Smooth muscle cell (in vitro differentiated cells): Measurements from ENCODE around the gene SGMS1. TPM values are rescaled to one million over a fixed set of nuclear protein-coding genes. Genes with fewer than 3 reads are reported as not detected.
A peak's percentile ranks its signal among the peaks of the same experiment; 100 is the strongest.
"Not testable (repeated sequence)": the region's sequence is repeated elsewhere in the genome, so short reads cannot be mapped to it uniquely, and the experiment has no call there.

Experiments
- DNase-seq: peaks from one replicate; lab custom pipeline; 2025; ENCODE audit not compliant: unreplicated experiment; lab: John Stamatoyannopoulos, UW
- H2AFZ ChIP-seq: fragments of 200-600 bp; sonication (generic); 2 replicates; pipeline ENCODE4 v1.6.0; 2016; ENCODE audit warnings: antibody characterized with exemption, low read depth, mild to moderate bottlenecking
- H3F3A ChIP-seq: fragments of 200-600 bp; sonication (generic); 2 replicates; pipeline ENCODE4 v1.6.0; 2017; ENCODE audit warnings: antibody characterized with exemption, low read depth
- H3K27ac ChIP-seq: fragments of 200-600 bp; sonication (generic); 2 replicates; pipeline ENCODE4 v1.5.1; 2016; ENCODE audit warnings: low read depth, mild to moderate bottlenecking
- H3K27me3 ChIP-seq: fragments of 200-600 bp; sonication (generic); 2 replicates; pipeline ENCODE4 v1.6.1; 2016; ENCODE audit warnings: low read depth, mild to moderate bottlenecking
- H3K36me3 ChIP-seq: fragments of 200-600 bp; sonication (generic); 2 replicates; pipeline ENCODE4 v1.5.1; 2016; ENCODE audit warnings: low read depth
- H3K4me1 ChIP-seq: fragments of 200-600 bp; sonication (generic); 2 replicates; pipeline ENCODE4 v1.5.1; 2016; ENCODE audit warnings: low read depth
- H3K4me2 ChIP-seq: fragments of 200-600 bp; sonication (generic); 2 replicates; pipeline ENCODE4 v1.6.0; 2016; ENCODE audit warnings: mild to moderate bottlenecking
- H3K4me3 ChIP-seq: fragments of 200-600 bp; sonication (generic); 2 replicates; pipeline ENCODE4 v1.5.1; 2016; ENCODE audit warnings: mild to moderate bottlenecking
- H3K79me2 ChIP-seq: fragments of 200-600 bp; sonication (generic); 2 replicates; pipeline ENCODE4 v1.6.0; 2016; ENCODE audit warnings: low read depth, mild to moderate bottlenecking
- H3K9ac ChIP-seq: fragments of 200-600 bp; sonication (generic); 2 replicates; pipeline ENCODE4 v1.6.0; 2016; ENCODE audit warnings: low read depth
- H3K9me3 ChIP-seq: fragments of 200-600 bp; sonication (generic); replicated peaks from 2 replicates; pipeline ENCODE4 v1.5.1; 2016; ENCODE audit warnings: low read depth
- H4K20me1 ChIP-seq: fragments of 200-600 bp; sonication (generic); 2 replicates; pipeline ENCODE4 v1.6.0; 2016; ENCODE audit warnings: low read depth
- WGBS: methylation state at CpG from one replicate; pipeline ENCODE4 v1.1.7; 2016; ENCODE audit warnings: low lambda C conversion rate; 5-methylcytosine and 5-hydroxymethylcytosine counted together
- polyA plus RNA-seq: library from polyadenylated mRNA; unstranded; fragments of >200 nt; fragmentation: Nextera tagmentation; extraction: Ambion mirVana; gene quantifications from 2 replicates; pipeline ENCODE4 v1.2.1, GENCODE V29; 2016
- total RNA-seq: library from RNA; depleted of rRNA; stranded (reverse); fragments of >200 nt; gene quantifications from 2 replicates; pipeline ENCODE4 v1.2.3, GENCODE V29; 2014
- TF ChIP-seq, protein P1 (sequence below): fragments of 200-600 bp; sonication (generic); IDR thresholded peaks from 2 replicates; pipeline ENCODE4 v1.5.1; 2017; ENCODE audit warnings: borderline replicate concordance, mild to moderate bottlenecking, antibody characterized with exemption; ENCODE audit not compliant: insufficient read depth, poor library complexity, severe bottlenecking

SGMS1 gene
- total and polyA plus RNA-seq, 2 experiments from 2014 or later: 4.0 to 14.3 TPM

- Histone ChIP-seq H3K36me3 (no peaks in the 10 kb centered on the region), H2AFZ (no peak overlapping the region), H3K79me2 (no peaks in the 10 kb centered on the region), H3K4me2 (no peak overlapping the region), H3K27me3 (peaks cover 14% of the 10 kb centered on the region), H3K27ac (no peak overlapping the region), H3F3A (no peaks in the 10 kb centered on the region), H3K9me3 (no peaks in the 10 kb centered on the region), H3K9ac (no peak overlapping the region), H3K4me3 (no peak overlapping the region), H3K4me1 (no peaks in the 10 kb centered on the region), H4K20me1 (no peaks in the 10 kb centered on the region)
- WGBS: 44% methylated on average over 3 of the region's 3 CpGs
- TF ChIP-seq, protein P1, sequence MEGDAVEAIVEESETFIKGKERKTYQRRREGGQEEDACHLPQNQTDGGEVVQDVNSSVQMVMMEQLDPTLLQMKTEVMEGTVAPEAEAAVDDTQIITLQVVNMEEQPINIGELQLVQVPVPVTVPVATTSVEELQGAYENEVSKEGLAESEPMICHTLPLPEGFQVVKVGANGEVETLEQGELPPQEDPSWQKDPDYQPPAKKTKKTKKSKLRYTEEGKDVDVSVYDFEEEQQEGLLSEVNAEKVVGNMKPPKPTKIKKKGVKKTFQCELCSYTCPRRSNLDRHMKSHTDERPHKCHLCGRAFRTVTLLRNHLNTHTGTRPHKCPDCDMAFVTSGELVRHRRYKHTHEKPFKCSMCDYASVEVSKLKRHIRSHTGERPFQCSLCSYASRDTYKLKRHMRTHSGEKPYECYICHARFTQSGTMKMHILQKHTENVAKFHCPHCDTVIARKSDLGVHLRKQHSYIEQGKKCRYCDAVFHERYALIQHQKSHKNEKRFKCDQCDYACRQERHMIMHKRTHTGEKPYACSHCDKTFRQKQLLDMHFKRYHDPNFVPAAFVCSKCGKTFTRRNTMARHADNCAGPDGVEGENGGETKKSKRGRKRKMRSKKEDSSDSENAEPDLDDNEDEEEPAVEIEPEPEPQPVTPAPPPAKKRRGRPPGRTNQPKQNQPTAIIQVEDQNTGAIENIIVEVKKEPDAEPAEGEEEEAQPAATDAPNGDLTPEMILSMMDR: peak; percentile 48
- DNase-seq: no peak
Measured at GRCh38 chr10:50275650-50276235, 348.0 kb downstream of the SGMS1 start.

DNA sequence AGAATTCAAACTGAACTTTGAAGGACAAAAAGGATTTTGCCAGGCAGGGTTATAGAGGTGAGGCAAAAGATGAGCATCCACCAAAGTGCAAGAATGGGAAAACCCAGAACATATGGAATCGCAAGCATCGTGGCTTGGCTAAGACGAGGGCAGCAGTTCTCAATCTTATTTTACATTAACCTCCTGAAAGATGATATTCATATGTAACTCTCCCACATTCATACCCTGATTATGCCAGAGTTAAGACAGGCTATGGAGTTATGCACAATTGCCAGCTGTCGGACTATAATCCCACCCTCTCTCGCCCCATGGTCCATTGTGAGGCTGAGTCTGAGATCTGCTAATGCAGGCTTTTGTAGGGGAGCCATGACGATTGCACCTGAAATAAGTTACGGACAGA lies 351.2 kb downstream of the SGMS1 start:
- Histone ChIP-seq H2AFZ (no peak overlapping the region), H3K27ac (no peak overlapping the region), H3K27me3 (peaks cover 14% of the 10 kb centered on the region), H3K36me3 (no peaks in the 10 kb centered on the region), H3K4me1 (no peaks in the 10 kb centered on the region), H3K79me2 (no peaks in the 10 kb centered on the region), H3K4me2 (no peak overlapping the region), H3K4me3 (no peak overlapping the region), H3F3A (no peaks in the 10 kb centered on the region), H4K20me1 (no peaks in the 10 kb centered on the region), H3K9ac (no peak overlapping the region), H3K9me3 (no peaks in the 10 kb centered on the region)
- no peak for DNase-seq
- TF ChIP-seq, protein P1: no peak
- 93% methylated on average over 7 of the region's 7 CpGs for WGBS

GRCh38 chr10:50271564-50272250 lies 352.0 kb downstream of the SGMS1 start:
- H3K27me3 ChIP-seq: peaks cover 6% of the 10 kb centered on the region

GRCh38 chr10:50267877-50268276 lies 355.9 kb downstream of the SGMS1 start:
- H3K79me2 ChIP-seq, H3K9me3 ChIP-seq, H3K27ac ChIP-seq, H3K4me3 ChIP-seq, DNase-seq, H3K36me3 ChIP-seq, H2AFZ ChIP-seq, H3F3A ChIP-seq, H4K20me1 ChIP-seq, H3K4me2 ChIP-seq, H3K9ac ChIP-seq, H3K4me1 ChIP-seq, H3K27me3 ChIP-seq: not testable (repeated sequence)
- 93% methylated on average over 3 of the region's 3 CpGs for WGBS

More at GRCh38 chr10:50271564-50272250, 352.0 kb downstream of the SGMS1 start:
- Histone ChIP-seq H3K36me3 (no peaks in the 10 kb centered on the region), H4K20me1 (no peaks in the 10 kb centered on the region), H3K4me1 (no peaks in the 10 kb centered on the region), H2AFZ (no peak overlapping the region), H3F3A (no peaks in the 10 kb centered on the region), H3K9me3 (no peaks in the 10 kb centered on the region), H3K4me3 (no peak overlapping the region), H3K4me2 (no peak overlapping the region), H3K9ac (no peak overlapping the region), H3K79me2 (no peaks in the 10 kb centered on the region), H3K27ac (no peak overlapping the region)
- WGBS: 89% methylated on average over 3 of the region's 3 CpGs
- no peak for DNase-seq
- TF ChIP-seq, protein P1: no peak

- not testable (repeated sequence) for H3K4me2 ChIP-seq
- 91% methylated on average over 10 of the region's 10 CpGs for WGBS
Measured at GRCh38 chr10:50262625-50263024, 361.1 kb downstream of the SGMS1 start.

More at GRCh38 chr10:50262625-50263024, 361.1 kb downstream of the SGMS1 start:
- not testable (repeated sequence) for DNase-seq, H3K27me3 ChIP-seq, H3K9ac ChIP-seq, H4K20me1 ChIP-seq, H3K9me3 ChIP-seq, H2AFZ ChIP-seq, H3K79me2 ChIP-seq, H3K4me1 ChIP-seq, H3K4me3 ChIP-seq, H3F3A ChIP-seq, H3K27ac ChIP-seq, H3K36me3 ChIP-seq
